ENCODE results near the gene HSD17B11. TPM values are rescaled to one million over a fixed set of nuclear protein-coding genes. Genes with fewer than 3 reads are reported as not detected.

The HSD17B11 gene
- total RNA-seq, 1 experiment from 2014 or later, result 14.0 TPM

GRCh38 chr4:87345139-87345538 is 45.8 kb downstream of the HSD17B11 start:
- Mint-ChIP-seq H3K27me3 (ENCODE audit: low read depth) (no peaks in the 10 kb centered on the region), H3K9me3 (peaks cover 20% of the 10 kb centered on the region), H3K27ac (no peak overlapping the region), H3K4me3 (no peak overlapping the region), H3K36me3 (peaks cover 20% of the 10 kb centered on the region), H3K4me1 (no peaks in the 10 kb centered on the region)
- TF ChIP-seq NR3C1 (CRISPR knock-in tag; conservative IDR thresholded peaks at IDR 0.05; ENCODE audit: low read depth) (no peak), E2F5 (CRISPR knock-in tag; IDR thresholded peaks at IDR 0.05) (no peak), ESRRA (CRISPR knock-in tag; IDR thresholded peaks at IDR 0.05; ENCODE audit: borderline replicate concordance) (no peak), MAX (CRISPR knock-in tag; IDR thresholded peaks at IDR 0.05) (no peak), CTCF (IDR thresholded peaks at IDR 0.05) (no peak), ATF3 (CRISPR knock-in tag; conservative IDR thresholded peaks at IDR 0.05) (no peak), SMAD4 (CRISPR knock-in tag; IDR thresholded peaks at IDR 0.05) (no peak), EMX1 (CRISPR knock-in tag; IDR thresholded peaks at IDR 0.05) (no peak)
- ChIA-PET CTCF (no interaction called here), POLR2A (no interaction called here)
- ATAC-seq (no peak), DNase-seq (ENCODE audit: low spot score) (no peak)

GRCh38 chr4:87342872-87343271 is 48.1 kb downstream of the HSD17B11 start:
- no peak overlapping the region for H3K27ac Mint-ChIP-seq
- H3K4me3 Mint-ChIP-seq, result no peak overlapping the region
- H3K27me3 Mint-ChIP-seq (ENCODE audit: low read depth), result no peaks in the 10 kb centered on the region
- no peak for ATAC-seq
- ChIA-PET CTCF (no interaction called here), POLR2A (no interaction called here)
- no peaks in the 10 kb centered on the region for H3K4me1 Mint-ChIP-seq
- H3K9me3 Mint-ChIP-seq, result peaks cover 20% of the 10 kb centered on the region
- peaks cover 26% of the 10 kb centered on the region for H3K36me3 Mint-ChIP-seq
- no peak for DNase-seq (ENCODE audit: low spot score)
- TF ChIP-seq NR1H2 (CRISPR knock-in tag; IDR thresholded peaks at IDR 0.05) (no peak), ESRRA (CRISPR knock-in tag; IDR thresholded peaks at IDR 0.05; ENCODE audit: borderline replicate concordance) (no peak), STAT6 (CRISPR knock-in tag; conservative IDR thresholded peaks at IDR 0.05; ENCODE audit: low read depth) (no peak), ZNF232 (CRISPR knock-in tag; IDR thresholded peaks at IDR 0.05) (no peak), CREM (CRISPR knock-in tag; IDR thresholded peaks at IDR 0.05) (no peak), ARID4B (CRISPR knock-in tag; IDR thresholded peaks at IDR 0.05; ENCODE audit: borderline replicate concordance) (no peak), AFF4 (CRISPR knock-in tag; IDR thresholded peaks at IDR 0.05; ENCODE audit: borderline replicate concordance) (no peak), MYBL2 (CRISPR knock-in tag; IDR thresholded peaks at IDR 0.05) (no peak), ZNF512 (CRISPR knock-in tag; IDR thresholded peaks at IDR 0.05; ENCODE audit: borderline replicate concordance) (no peak), RORB (CRISPR knock-in tag; IDR thresholded peaks at IDR 0.05) (no peak), SP1 (CRISPR knock-in tag; conservative IDR thresholded peaks at IDR 0.05) (no peak), ZNF138 (CRISPR knock-in tag; conservative IDR thresholded peaks at IDR 0.05) (no peak), ATF3 (CRISPR knock-in tag; conservative IDR thresholded peaks at IDR 0.05) (no peak)
